GM21576 (cell line): ENCODE results near the gene EXOSC10.
"Not testable (repeated sequence)": the region's sequence is repeated elsewhere in the genome, so short reads cannot be mapped to it uniquely, and the experiment has no call there.

Experiments
- ATAC-seq: cut with Tn5 transposase; IDR thresholded peaks from one replicate; pipeline ENCODE4 v1.9.1; 2021; ENCODE audit warnings: mild to moderate bottlenecking, moderate library complexity; ENCODE audit not compliant: unreplicated experiment

EXOSC10 gene

GRCh38 chr1:11019358-11019757 is 80.3 kb downstream of the EXOSC10 start:
- not testable (repeated sequence) for ATAC-seq
